Activated T-cell treated with anti-CD3 and anti-CD28 coated beads, Interleukin-2, amount 50 U/mL, for 48 hours (primary cell): ENCODE data around the gene CUL5.
"Not testable (repeated sequence)": the region's sequence is repeated elsewhere in the genome, so short reads cannot be mapped to it uniquely, and the experiment has no call there.

ENCODE experiments used
- DNase-seq, 2 experiments: peaks; one replicate each; pipeline ENCODE4 v3.0.0-alpha.2; 2020

The CUL5 gene

GRCh38 chr11:108025387-108026080 lies 16.8 kb downstream of the CUL5 start:
- no peak for DNase-seq

DNA sequence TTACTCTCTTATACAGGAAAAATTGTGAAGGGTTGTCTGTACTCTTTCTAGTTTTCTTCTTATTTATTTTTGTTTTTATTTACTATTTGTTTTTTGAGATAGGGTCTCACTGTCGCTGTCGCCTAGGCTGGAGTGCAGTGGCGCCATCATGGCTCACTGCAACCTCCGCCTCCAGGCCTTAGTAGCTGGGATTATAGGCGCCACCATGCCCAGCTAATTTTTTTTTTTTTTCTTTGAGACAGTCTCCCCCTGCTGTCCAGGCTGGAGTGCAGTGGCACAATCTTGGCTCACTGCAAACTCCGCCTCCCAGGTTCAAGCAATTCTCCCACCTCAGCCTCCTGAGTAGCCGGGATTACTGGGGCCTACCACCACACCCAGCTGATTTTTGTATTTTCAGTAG lies 18.4 kb downstream of the CUL5 start:
- DNase-seq = no peak

DNA sequence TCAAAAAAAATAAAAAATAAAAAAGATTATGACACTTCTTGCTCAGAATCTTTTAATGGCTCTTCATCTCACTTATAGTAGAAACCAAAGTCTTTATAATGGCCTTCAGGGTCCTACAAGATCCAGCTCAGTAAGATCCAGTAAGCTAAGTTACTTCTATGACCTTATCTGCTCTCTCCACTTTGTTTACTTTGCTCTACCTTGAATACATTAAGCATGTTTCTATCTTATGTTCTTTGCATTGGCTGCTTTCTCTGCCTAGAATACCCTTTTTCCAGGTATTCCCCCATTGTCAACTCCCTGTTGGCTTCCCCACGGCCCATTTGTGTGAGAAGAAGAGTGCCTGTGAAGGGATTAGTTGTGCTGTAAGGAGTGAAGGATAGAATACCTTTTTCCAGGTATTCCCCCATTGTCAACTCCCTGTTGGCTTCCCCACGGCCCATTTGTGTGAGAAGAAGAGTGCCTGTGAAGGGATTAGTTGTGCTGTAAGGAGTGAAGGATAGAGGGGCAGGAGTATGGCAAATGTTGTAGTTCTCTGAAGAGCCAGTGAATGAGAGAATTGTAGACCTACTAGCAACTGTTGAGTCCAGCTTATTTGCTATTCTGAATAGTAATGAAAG lies 20.2 kb downstream of the CUL5 start:
- not testable (repeated sequence) for DNase-seq

- not testable (repeated sequence) for DNase-seq
Measured at GRCh38 chr11:108031604-108032003, 22.9 kb downstream of the CUL5 start.

GRCh38 chr11:108032800-108033199 lies 24.1 kb downstream of the CUL5 start:
- no peak for DNase-seq

GRCh38 chr11:108034034-108034433 lies 25.3 kb downstream of the CUL5 start:
- no peak for DNase-seq

DNA sequence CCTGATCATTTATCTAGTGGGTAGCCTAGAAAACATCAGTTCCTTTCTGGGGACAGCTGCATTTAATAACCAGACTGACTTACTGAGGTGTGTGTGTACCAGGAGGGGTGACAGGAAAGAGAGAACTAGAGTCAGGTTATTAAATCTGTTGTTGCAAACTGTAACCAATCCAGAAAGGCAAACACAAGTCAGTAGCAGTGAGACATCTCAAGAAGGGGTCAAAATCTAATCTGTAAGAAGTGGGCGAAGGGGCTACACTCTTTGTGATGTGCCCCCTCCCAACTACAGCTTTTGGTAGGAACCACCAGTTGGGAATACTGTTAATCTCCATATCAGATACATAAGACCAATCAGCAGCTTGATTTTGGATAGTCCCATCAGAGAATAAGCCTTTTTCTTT lies 26.3 kb downstream of the CUL5 start:
- DNase-seq = no peak

DNA sequence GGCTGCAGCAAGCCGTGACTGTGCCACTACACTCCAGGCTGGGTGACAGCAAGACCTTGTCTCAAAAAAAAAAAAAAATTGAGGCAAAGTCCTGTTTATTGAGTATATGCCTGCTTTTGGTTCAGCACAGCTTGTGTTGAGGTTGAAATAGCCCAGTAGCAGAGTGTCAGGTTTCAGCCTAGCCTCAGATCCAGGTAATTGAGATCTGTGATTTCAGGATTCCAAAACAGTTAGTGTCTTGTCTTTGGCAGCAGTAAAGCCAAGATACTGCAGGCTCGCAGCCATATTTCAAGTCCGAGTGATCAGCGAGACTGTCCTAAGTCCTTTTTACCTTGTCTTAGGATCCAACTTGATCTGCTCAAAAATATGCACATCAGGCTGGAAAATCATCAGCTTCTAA lies 27.0 kb downstream of the CUL5 start:
- no peak for DNase-seq

DNA sequence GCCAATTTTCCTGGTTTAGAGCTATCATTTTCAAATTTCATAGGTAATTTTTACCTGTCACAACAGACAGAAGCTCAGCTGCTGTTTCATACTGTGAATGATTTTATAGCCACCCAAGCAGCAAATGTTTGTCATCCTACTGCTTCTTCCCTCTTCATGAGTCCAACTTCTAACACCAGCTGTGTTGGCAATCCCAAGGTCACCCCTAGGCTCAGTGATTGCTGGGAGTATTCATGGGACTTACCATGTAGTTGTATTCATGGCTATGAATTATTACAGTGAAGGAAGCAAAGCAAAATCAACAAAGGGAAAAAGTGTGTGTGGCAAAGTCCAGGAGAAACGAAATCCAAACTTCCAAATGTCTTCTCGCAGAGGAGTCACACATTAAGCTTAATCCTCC lies 28.5 kb downstream of the CUL5 start:
- no peak for DNase-seq

GRCh38 chr11:108037636-108038035 lies 28.9 kb downstream of the CUL5 start:
- no peak for DNase-seq

DNA sequence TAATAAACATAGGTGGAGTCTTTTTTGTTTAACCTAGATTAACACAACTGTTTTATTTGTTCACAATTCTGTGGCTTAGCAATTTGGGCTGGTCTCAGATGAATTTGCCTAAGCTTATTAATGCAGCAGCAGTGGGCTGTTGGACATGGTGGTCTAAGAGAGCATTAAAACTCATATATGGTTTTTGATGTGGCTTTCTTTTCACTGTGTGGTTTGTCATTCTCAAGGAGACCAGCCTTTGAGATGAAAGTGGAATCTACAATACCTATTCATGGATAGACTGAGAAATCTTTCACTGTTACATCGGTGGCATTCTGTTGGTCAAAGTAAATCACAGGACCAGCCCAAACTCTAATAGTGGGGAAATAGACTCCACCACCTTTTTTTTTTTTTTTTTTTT lies 39.6 kb downstream of the CUL5 start:
- DNase-seq = no peak

GRCh38 chr11:108062336-108062735 lies 53.6 kb downstream of the CUL5 start:
- no peak for DNase-seq

- DNase-seq = no peak
Measured at GRCh38 chr11:108063410-108063809, 54.7 kb downstream of the CUL5 start.

DNA sequence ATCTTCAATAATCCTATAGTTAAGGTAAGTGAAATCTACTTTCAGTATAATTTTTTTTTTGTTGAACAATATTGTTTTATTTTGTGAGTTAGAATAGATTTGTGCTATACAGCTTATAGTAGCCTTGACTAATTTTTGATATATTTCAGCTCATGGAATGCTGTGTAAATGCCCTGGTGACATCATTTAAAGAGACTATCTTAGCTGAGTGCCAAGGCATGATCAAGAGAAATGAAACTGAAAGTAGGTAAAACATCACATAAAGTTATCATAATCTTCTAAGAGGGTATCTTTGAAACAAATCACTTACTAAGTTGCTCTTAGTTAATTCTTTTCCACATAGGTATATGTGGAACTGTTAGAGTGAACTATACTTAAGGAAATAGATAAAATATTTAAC lies 61.2 kb downstream of the CUL5 start:
- DNase-seq = no peak

DNA sequence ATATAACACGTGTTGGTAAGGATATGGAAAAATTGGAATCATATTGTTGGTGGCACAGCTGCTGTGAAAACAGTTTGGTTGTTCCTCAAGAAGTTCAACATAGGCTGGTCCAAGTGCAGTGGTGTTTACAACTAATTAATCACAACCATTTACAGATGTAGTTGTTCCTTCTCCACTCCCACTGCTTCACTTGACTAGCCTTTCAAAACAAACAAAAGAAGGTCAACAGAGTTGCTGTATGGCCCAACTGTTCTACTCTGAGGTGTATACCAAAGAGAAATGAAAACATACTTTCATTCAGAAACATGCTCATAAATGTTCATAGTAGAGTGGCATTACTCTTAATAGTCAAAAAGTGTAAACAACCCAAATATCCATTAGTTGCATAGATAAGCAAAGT lies 76.1 kb downstream of the CUL5 start:
- no peak for DNase-seq

GRCh38 chr11:108085672-108086071 lies 77.0 kb downstream of the CUL5 start:
- DNase-seq = no peak

GRCh38 chr11:108092134-108092533 lies 83.4 kb downstream of the CUL5 start:
- DNase-seq = no peak

DNA sequence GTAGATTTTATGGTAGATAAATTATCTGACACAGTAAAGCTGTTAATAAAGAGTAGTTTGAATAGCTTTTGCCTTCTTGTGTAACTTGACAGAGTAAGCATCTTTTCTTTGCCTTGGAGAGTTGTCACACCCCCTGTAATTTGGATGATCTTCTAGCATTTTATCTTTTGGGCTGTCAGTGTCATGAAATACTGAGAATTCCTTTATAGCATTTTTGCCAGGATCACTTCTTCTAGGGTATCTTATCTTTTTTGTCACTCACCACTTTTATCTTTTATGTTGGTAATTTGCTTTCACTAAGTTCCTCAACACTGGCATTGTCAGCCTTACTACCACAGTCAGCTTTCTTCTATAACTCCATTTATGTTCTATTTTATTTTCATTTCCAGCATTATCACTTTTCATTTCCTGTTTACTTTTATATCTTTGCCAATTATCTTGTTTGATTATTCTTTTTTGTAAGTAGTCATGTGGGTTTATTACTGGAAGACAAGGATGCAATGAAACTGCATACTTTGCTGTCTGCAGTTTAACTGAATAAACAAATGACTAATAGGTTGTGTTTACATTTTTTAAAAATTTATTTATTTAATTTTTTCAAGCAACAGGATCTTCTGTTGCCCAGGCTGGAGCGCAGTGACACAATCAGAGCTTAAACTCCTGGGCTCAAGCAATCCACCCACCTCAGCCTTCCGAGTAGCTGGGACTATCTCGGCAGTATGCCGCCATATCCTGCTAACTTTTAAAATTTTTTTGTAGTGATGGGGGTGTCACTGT lies 84.6 kb downstream of the CUL5 start:
- no peak for DNase-seq

DNA sequence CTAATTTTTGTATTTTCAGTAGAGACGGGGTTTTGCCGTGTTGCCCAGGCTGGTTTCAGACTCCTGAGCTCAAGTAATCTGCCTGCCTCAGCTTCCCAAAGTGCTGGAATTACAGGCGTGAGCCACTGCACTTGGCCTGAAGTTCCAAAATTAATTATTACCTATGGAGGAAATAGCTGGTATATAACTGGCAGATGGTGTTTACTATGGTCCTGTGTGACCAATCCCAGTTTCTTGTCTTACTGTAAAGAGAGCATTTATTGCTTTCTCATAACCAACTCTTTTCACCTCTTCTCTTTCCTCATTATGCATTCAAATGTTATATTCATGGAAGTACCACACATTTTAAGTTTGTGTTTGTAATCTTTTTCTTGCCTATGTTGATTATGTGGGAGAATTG lies 88.5 kb downstream of the CUL5 start:
- no peak for DNase-seq

GRCh38 chr11:108101090-108101775 lies 92.5 kb downstream of the CUL5 start:
- DNase-seq = no peak

DNA sequence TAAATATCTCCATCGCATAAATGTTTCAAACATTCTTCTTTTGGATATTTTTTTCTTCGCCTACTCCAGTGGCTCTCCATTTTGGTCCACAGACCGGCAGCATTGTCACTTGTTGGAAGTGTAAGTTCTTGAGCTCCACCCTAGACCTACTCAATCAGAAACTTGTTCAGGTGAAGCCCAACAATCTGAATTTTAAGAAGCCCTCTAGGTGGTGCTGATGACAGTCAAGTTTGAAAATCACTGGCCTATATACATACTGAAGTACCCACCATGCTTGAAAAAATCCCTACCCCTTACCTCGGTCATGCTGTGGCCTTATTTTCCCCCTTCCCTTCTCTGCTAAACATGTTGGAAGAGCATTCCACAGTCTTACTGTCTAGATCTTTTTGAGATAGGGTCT lies 102.4 kb downstream of the CUL5 start:
- no peak for DNase-seq

- DNase-seq = no peak
Measured at GRCh38 chr11:108112057-108112456, 103.4 kb downstream of the CUL5 start.

DNA sequence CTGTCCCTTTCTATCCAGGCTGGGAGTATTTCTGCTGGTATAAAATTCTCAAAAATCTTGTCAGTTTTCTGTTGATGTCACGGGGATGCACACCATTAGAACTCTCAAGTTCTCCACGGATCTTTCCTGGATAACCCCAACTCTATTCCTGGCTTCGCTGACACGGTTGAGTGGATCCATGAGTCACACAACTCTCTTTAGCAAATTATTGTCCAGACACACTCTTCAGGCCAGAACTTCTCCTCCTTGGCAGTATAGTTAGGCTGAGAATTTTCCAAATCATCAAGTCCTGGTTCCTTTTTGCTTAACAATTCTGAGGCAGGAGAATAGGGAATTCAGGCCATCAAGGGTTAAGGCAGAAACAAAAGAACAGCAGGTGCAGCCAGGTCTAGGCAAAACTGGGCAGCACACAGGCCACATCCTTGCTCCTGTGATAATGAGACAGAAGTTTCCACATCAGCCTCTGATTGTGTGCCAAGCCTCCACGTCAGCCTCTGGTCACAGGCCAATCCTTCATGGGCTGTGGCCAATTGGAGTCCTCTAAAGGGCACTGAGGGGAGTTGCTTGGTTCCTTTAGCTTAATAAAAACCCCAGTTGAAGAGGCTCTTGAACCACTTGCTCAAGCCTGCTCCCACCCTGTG lies 106.9 kb downstream of the CUL5 start:
- DNase-seq = no peak
